ENCODE data around the gene RFX5.
A peak's percentile ranks its signal among the peaks of the same experiment; 100 is the strongest.

GRCh38 chr1:151346769-151347522, at the start of gene RFX5:
- TF ChIP-seq CTCF (IDR thresholded peaks at IDR 0.05; ENCODE audit: insufficient read depth, low read length) (no peak), REST (IDR thresholded peaks at IDR 0.05; ENCODE audit: insufficient replicate concordance, low read depth) (no peak), GABPA (IDR thresholded peaks at IDR 0.05; ENCODE audit: low read depth) (no peak), POLR2AphosphoS5 (IDR thresholded peaks at IDR 0.05; ENCODE audit: low read depth) (peak; percentile 79), SPI1 (IDR thresholded peaks at IDR 0.05; ENCODE audit: borderline replicate concordance, low read depth) (peak; percentile 27; the same call in 1 of the 2 replicates)
